H1 (cell line): ENCODE measurements around the gene GCLC. TPM values are rescaled to one million over a fixed set of nuclear protein-coding genes. Genes with fewer than 3 reads are reported as not detected.

Experiments used
- CTCF ChIA-PET: fragments of 300-600 bp; sonication (Branson Sonifier 250); formaldehyde crosslinking; loops from one replicate; lab custom pipeline; 2021; ENCODE audit not compliant: partially characterized antibody; lab: Charles Lee
- POLR2A ChIA-PET: fragments of 300-600 bp; sonication (Branson Sonifier 250); formaldehyde crosslinking; loops from one replicate; lab custom pipeline; 2021; ENCODE audit warnings: inconsistent platforms; ENCODE audit not compliant: partially characterized antibody; lab: Charles Lee
- DNase-seq, 2 experiments: peaks; one replicate each; pipeline versions ENCODE4 v3.0.0 to v3.0.0-alpha.2; 2010 to 2022; ENCODE audit warnings: low spot score in 2 of 2, low read depth in 1 of 2, mixed read lengths in 1 of 2
- FAIRE-seq: peaks from 2 replicates; lab custom pipeline; 2011; peaks lifted over from hg19 to GRCh38; lab: Jason Lieb, UNC
- H2AFZ ChIP-seq: 2 replicates; pipeline ENCODE4 v1.8.1; 2012; ENCODE audit warnings: low read length, inconsistent platforms
- H2AK5ac ChIP-seq: 2 replicates; pipeline ENCODE4 v1.6.1; 2013; ENCODE audit warnings: low read depth, low read length
- H2BK120ac ChIP-seq: replicated peaks from 2 replicates; pipeline ENCODE3; 2013; ENCODE audit warnings: low read depth, low read length, inconsistent platforms
- H2BK12ac ChIP-seq: 2 replicates; pipeline ENCODE4 v1.6.1; 2013; ENCODE audit warnings: low read depth, low read length
- H2BK15ac ChIP-seq: 2 replicates; pipeline ENCODE4 v1.6.1; 2013; ENCODE audit warnings: low read length
- H2BK20ac ChIP-seq: 2 replicates; pipeline ENCODE4 v1.6.1; 2013; ENCODE audit warnings: low read length
- H2BK5ac ChIP-seq: 2 replicates; pipeline ENCODE4 v1.6.1; 2013; ENCODE audit warnings: low read depth, low read length
- H3K14ac ChIP-seq: 2 replicates; pipeline ENCODE4 v1.6.1; 2013; ENCODE audit warnings: inconsistent platforms; ENCODE audit not compliant: insufficient read length
- H3K18ac ChIP-seq: 2 replicates; pipeline ENCODE4 v1.6.1; 2013; ENCODE audit warnings: low read length; ENCODE audit errors: extremely low read depth
- H3K23ac ChIP-seq: 2 replicates; pipeline ENCODE4 v1.6.1; 2013; ENCODE audit warnings: inconsistent platforms; ENCODE audit not compliant: insufficient read length
- H3K23me2 ChIP-seq: 2 replicates; pipeline ENCODE4 v1.6.1; 2013; ENCODE audit warnings: low read depth, low read length
- H3K27ac ChIP-seq: 2 replicates; pipeline ENCODE4 v1.6.1; 2011; ENCODE audit warnings: low read depth, low read length, inconsistent platforms
- H3K27me3 ChIP-seq, 4 experiments: replicated peaks in 1 of 4; 1 replicate in 1 of 4; 2 replicates in 3 of 4; pipeline versions ENCODE4 v1.6.1 to v1.8.1; 2011 to 2013; ENCODE audit warnings: low read length in 3 of 4, mild to moderate bottlenecking in 3 of 4, inconsistent platforms in 2 of 4, mixed read lengths in 2 of 4, moderate library complexity in 1 of 4; ENCODE audit not compliant: control insufficient read depth in 3 of 4, insufficient read depth in 3 of 4; ENCODE audit errors: extremely low read depth in 1 of 4
- H3K36me3 ChIP-seq, 4 experiments: 2 replicates each; pipeline versions ENCODE4 v1.6.1 to v1.8.1; 2011 to 2013; ENCODE audit warnings: mild to moderate bottlenecking in 4 of 4, low read length in 3 of 4, moderate library complexity in 2 of 4, control low read depth in 1 of 4, inconsistent platforms in 1 of 4; ENCODE audit not compliant: insufficient read depth in 4 of 4, control insufficient read depth in 2 of 4
- H3K4ac ChIP-seq: replicated peaks from 2 replicates; pipeline ENCODE3; 2013; ENCODE audit warnings: low read length, low read depth, mixed read lengths, inconsistent platforms; ENCODE audit not compliant: insufficient read length
- H3K4me1 ChIP-seq, 4 experiments: replicated peaks in 1 of 4; 1 replicate in 1 of 4; 2 replicates in 3 of 4; pipeline versions ENCODE4 v1.6.1 to v1.8.1; 2011 to 2013; ENCODE audit warnings: low read length in 3 of 4, inconsistent platforms in 2 of 4, mixed read lengths in 1 of 4; ENCODE audit not compliant: insufficient read depth in 4 of 4, control insufficient read depth in 3 of 4
- H3K4me2 ChIP-seq, 2 experiments: 2 replicates each; pipeline versions ENCODE4 v1.6.1 to v1.8.1; 2011 to 2013; ENCODE audit warnings: low read depth in 2 of 2, low read length in 2 of 2, control low read depth in 1 of 2, inconsistent platforms in 1 of 2, mild to moderate bottlenecking in 1 of 2; ENCODE audit not compliant: insufficient read depth in 1 of 2
- H3K4me3 ChIP-seq, 4 experiments: fragments of 200-600, 300-600 bp in 1 of 4; sonication (generic), shearing (Covaris generic), sonication (Bioruptor Twin) in 1 of 4; 2 replicates each; pipeline versions ENCODE4 v1.5.1 to v1.8.1; 2011 to 2016; ENCODE audit warnings: low read length in 4 of 4, low read depth in 3 of 4, control low read depth in 2 of 4, inconsistent platforms in 2 of 4, mild to moderate bottlenecking in 2 of 4, mixed read lengths in 1 of 4, moderate library complexity in 1 of 4; ENCODE audit not compliant: insufficient read depth in 2 of 4; ENCODE audit errors: extremely low read depth in 1 of 4
- H3K56ac ChIP-seq: replicated peaks from 2 replicates; pipeline ENCODE3; 2013; ENCODE audit warnings: low read depth, mild to moderate bottlenecking, mixed read lengths, low read length, inconsistent platforms; ENCODE audit not compliant: insufficient read length
- H3K79me1 ChIP-seq: 2 replicates; pipeline ENCODE4 v1.6.1; 2013; ENCODE audit warnings: low read depth, low read length, control low read depth
- H3K79me2 ChIP-seq, 2 experiments: 2 replicates each; pipeline versions ENCODE4 v1.6.1 to v1.8.1; 2012 to 2013; ENCODE audit warnings: low read length in 2 of 2, mild to moderate bottlenecking in 2 of 2, inconsistent platforms in 1 of 2; ENCODE audit not compliant: insufficient read depth in 2 of 2, control insufficient read depth in 1 of 2
- H3K9ac ChIP-seq, 4 experiments: replicated peaks in 1 of 4; 1 replicate in 1 of 4; 2 replicates in 3 of 4; pipeline versions ENCODE4 v1.6.1 to v1.8.1; 2011 to 2013; ENCODE audit warnings: low read depth in 3 of 4, low read length in 3 of 4, control low read depth in 2 of 4, mild to moderate bottlenecking in 2 of 4, moderate library complexity in 2 of 4, inconsistent platforms in 1 of 4; ENCODE audit errors: extremely low read depth in 1 of 4
- H3K9me3 ChIP-seq, 2 experiments: 2 replicates each; pipeline versions ENCODE4 v1.6.1 to v1.8.1; 2012 to 2013; ENCODE audit warnings: mild to moderate bottlenecking in 2 of 2, moderate library complexity in 2 of 2, control low read depth in 1 of 2, inconsistent platforms in 1 of 2, low read depth in 1 of 2, low read length in 1 of 2, mixed read lengths in 1 of 2; ENCODE audit not compliant: insufficient read depth in 2 of 2
- H4K20me1 ChIP-seq, 2 experiments: replicated peaks in 1 of 2; 2 replicates each; pipeline versions ENCODE3 to v1.8.1; 2011 to 2013; ENCODE audit warnings: inconsistent platforms in 2 of 2, low read length in 2 of 2, mild to moderate bottlenecking in 1 of 2; ENCODE audit not compliant: insufficient read depth in 2 of 2, control insufficient read depth in 1 of 2
- H4K5ac ChIP-seq: 2 replicates; pipeline ENCODE4 v1.6.1; 2013; ENCODE audit warnings: low read length, low read depth, mixed read lengths, inconsistent platforms; ENCODE audit not compliant: insufficient read length
- H4K8ac ChIP-seq: 2 replicates; pipeline ENCODE4 v1.8.0; 2013; ENCODE audit warnings: mild to moderate bottlenecking, moderate library complexity, low read length, inconsistent platforms; ENCODE audit not compliant: insufficient read depth; ENCODE audit errors: extremely low read depth
- H4K91ac ChIP-seq: replicated peaks from 2 replicates; pipeline ENCODE3; 2013; ENCODE audit warnings: low read length, mixed read lengths, inconsistent platforms; ENCODE audit not compliant: insufficient read length
- BRCA1 ChIP-seq: IDR thresholded peaks from 2 replicates; pipeline ENCODE4 v1.6.1; 2012; ENCODE audit warnings: low read depth, low read length, improper control_type of control experiment
- CHD1 ChIP-seq: IDR thresholded peaks from 2 replicates; pipeline ENCODE4 v1.6.1; 2012; ENCODE audit warnings: low read depth, low read length, improper control_type of control experiment
- EZH2 ChIP-seq: fragments of 200-600 bp; sonication (generic); IDR thresholded peaks from 2 replicates; pipeline ENCODE4 v1.7.1; 2012; ENCODE audit warnings: low read depth, mild to moderate bottlenecking, moderate library complexity, low read length, inconsistent platforms; ENCODE audit not compliant: severe bottlenecking
- FOSL1 ChIP-seq: IDR thresholded peaks from 2 replicates; pipeline ENCODE4 v1.6.1; 2011; ENCODE audit warnings: mild to moderate bottlenecking, low read depth, low read length, moderate library complexity; ENCODE audit not compliant: insufficient read depth
- GTF2F1 ChIP-seq: IDR thresholded peaks from 2 replicates; pipeline ENCODE4 v1.6.1; 2012; ENCODE audit warnings: low read depth, low read length, improper control_type of control experiment, borderline replicate concordance
- SIRT6 ChIP-seq: IDR thresholded peaks from one replicate; pipeline ENCODE4 v1.7.1; 2012; ENCODE audit warnings: low read length, inconsistent platforms
- SP4 ChIP-seq: IDR thresholded peaks from 2 replicates; pipeline ENCODE4 v1.6.1; 2012; ENCODE audit warnings: low read length, inconsistent platforms
- TBP ChIP-seq: IDR thresholded peaks from 2 replicates; pipeline ENCODE4 v1.6.1; 2011; ENCODE audit warnings: low read depth, low read length, improper control_type of control experiment
- WGBS, 2 experiments: shearing (Covaris generic) in 1 of 2; methylation state at CpG; one replicate each; pipeline versions ENCODE4 v1.1.6 to v1.1.7; 2013 to 2015; ENCODE audit warnings: low lambda C conversion rate in 2 of 2, mixed read lengths in 2 of 2, inconsistent platforms in 1 of 2, low coverage in 1 of 2, missing lambda C conversion rate in 1 of 2; ENCODE audit not compliant: insufficient replicate concordance in 2 of 2, insufficient coverage in 1 of 2, insufficient read length in 1 of 2; ENCODE audit errors: extremely low coverage in 1 of 2, missing lambda C conversion rate in 1 of 2; 5-methylcytosine and 5-hydroxymethylcytosine counted together
- polyA plus RNA-seq, 7 experiments: library from polyadenylated mRNA; depleted of rRNA in 3 of 7; stranded (reverse) in 5 of 7; unstranded in 2 of 7; fragments of >200 nt in 5 of 7; fragments of 200-250 nt in 2 of 7; gene quantifications; 1 replicate in 5 of 7; 2 replicates in 1 of 7; 4 replicates in 1 of 7; pipeline versions ENCODE4 v1.2.1 to v1.2.3, GENCODE V29; 2011 to 2013; ENCODE audit warnings: missing spikeins in 2 of 7, mixed read lengths in 2 of 7
- total RNA-seq: library from RNA; stranded (reverse); fragmentation: NEBNext Ultra II Directional; extraction: Animal tissue kit (Norgen Biotek cat#: 25700); gene quantifications from 2 replicates; pipeline ENCODE4 v1.2.1, GENCODE V29; 2021

The GCLC gene
- total and polyA plus RNA-seq, 2 of the 8 experiments (the other 6 are each of a cell fraction or from before 2014, with no cell fraction given), result 15.8 to 54.0 TPM

- Histone ChIP-seq H4K91ac (no peak overlapping the region), H4K5ac (no peak overlapping the region), H2BK15ac (no peak overlapping the region), H3K23ac (no peak overlapping the region), H2AFZ (no peak overlapping the region), H4K20me1 (no peaks in the 10 kb centered on the region), H3K4me2 (no peak overlapping the region), H3K36me3 (peaks cover 9 to 40% (median 12%) of the 10 kb centered on the region in 4 experiments), H2BK20ac (no peak overlapping the region), H2BK12ac (no peak overlapping the region), H3K27me3 (no peaks in the 10 kb centered on the region), H3K14ac (no peak overlapping the region), H3K18ac (no peak overlapping the region), H2AK5ac (no peak overlapping the region), H3K9me3 (no peaks in the 10 kb centered on the region), H2BK5ac (no peak overlapping the region), H3K4me3 (no peak overlapping the region), H3K79me1 (no peaks in the 10 kb centered on the region), H3K79me2 (no peaks in the 10 kb centered on the region), H3K9ac (no peak overlapping the region), H3K4ac (no peak overlapping the region), H3K23me2 (no peaks in the 10 kb centered on the region), H3K27ac (no peak overlapping the region), H3K56ac (no peak overlapping the region), H2BK120ac (no peak overlapping the region), H4K8ac (no peak overlapping the region), H3K4me1 (no peaks in the 10 kb centered on the region)
- ChIA-PET CTCF (interaction anchor here (1.1 to 2.1 kb wide), 3 partner anchors 152 to 236 kb away, joined by 4 to 5 read pairs (median 4); no protein-coding TSS in a partner anchor), POLR2A (no interaction called here)
- FAIRE-seq, result no peak
- WGBS, 2 experiments, result 98% methylated on average over 3 of the region's 3 CpGs; no CpG with 5 or more reads in 1 of the 2 experiments
- no peak for TF ChIP-seq BRCA1
- TF ChIP-seq SP4, result no peak
- TF ChIP-seq FOSL1, result no peak
- no peak for TF ChIP-seq GTF2F1
- no peak for TF ChIP-seq CHD1
- no peak for TF ChIP-seq EZH2
- no peak for TF ChIP-seq SIRT6
- no peak for TF ChIP-seq TBP
- no peak for DNase-seq
These were observed 45.8 kb downstream of the GCLC start for GRCh38 chr6:53499094-53499493.
